GM23338 (cell line): ENCODE results near the gene YIPF5. TPM values are rescaled to one million over a fixed set of nuclear protein-coding genes. Genes with fewer than 3 reads are reported as not detected.
A peak's percentile ranks its signal among the peaks of the same experiment; 100 is the strongest.

Experiments
- ATAC-seq: fragments of 200-7000 bp; cut with Tn5 transposase; 3 replicates; pipeline ENCODE4 v1.9.1; 2020
- DNase-seq: peaks from one replicate; pipeline ENCODE4 v3.0.0-alpha.2; 2015; ENCODE audit warnings: low spot score
- H2AFZ ChIP-seq: fragments of 200-600 bp; sonication (generic); 2 replicates; pipeline ENCODE4 v1.8.0; 2016; ENCODE audit warnings: antibody characterized with exemption, mild to moderate bottlenecking, moderate library complexity
- H3F3A ChIP-seq: fragments of 200-600 bp; sonication (generic); replicated peaks from 2 replicates; pipeline ENCODE4 v1.8.0; 2017; ENCODE audit warnings: antibody characterized with exemption, mixed run types, low read depth
- H3K27ac ChIP-seq: fragments of 200-600 bp; sonication (generic); 2 replicates; pipeline ENCODE4 v1.6.1; 2016; ENCODE audit warnings: low read depth
- H3K27me3 ChIP-seq: fragments of 200-600 bp; sonication (generic); 2 replicates; pipeline ENCODE4 v1.8.0; 2016; ENCODE audit warnings: mild to moderate bottlenecking, mixed run types, moderate library complexity; ENCODE audit not compliant: insufficient read depth
- H3K36me3 ChIP-seq: fragments of 200-600 bp; sonication (generic); 2 replicates; pipeline ENCODE4 v1.8.0; 2016; ENCODE audit warnings: mild to moderate bottlenecking; ENCODE audit not compliant: insufficient read depth
- H3K4me1 ChIP-seq: fragments of 200-600 bp; sonication (generic); 2 replicates; pipeline ENCODE4 v1.8.0; 2016; ENCODE audit warnings: mild to moderate bottlenecking, moderate library complexity; ENCODE audit not compliant: insufficient read depth
- H3K4me2 ChIP-seq: fragments of 200-600 bp; sonication (generic); 2 replicates; pipeline ENCODE4 v1.7.1; 2017; ENCODE audit warnings: mixed run types
- H3K4me3 ChIP-seq: fragments of 200-600 bp; sonication (generic); 2 replicates; pipeline ENCODE4 v1.6.1; 2016; ENCODE audit warnings: mixed run types
- H3K79me2 ChIP-seq: fragments of 200-600 bp; sonication (generic); replicated peaks from 2 replicates; pipeline ENCODE4 v1.8.0; 2017; ENCODE audit warnings: mild to moderate bottlenecking; ENCODE audit not compliant: insufficient read depth
- H3K9me2 ChIP-seq: fragments of 200-600 bp; sonication (generic); 2 replicates; pipeline ENCODE4 v1.8.0; 2017; ENCODE audit not compliant: insufficient read depth
- H4K20me1 ChIP-seq: fragments of 200-600 bp; sonication (generic); replicated peaks from 2 replicates; pipeline ENCODE4 v1.8.0; 2017; ENCODE audit warnings: mild to moderate bottlenecking; ENCODE audit not compliant: insufficient read depth
- H3K27ac Mint-ChIP-seq: 2 replicates; pipeline ENCODE4 v1.8.0; 2020; ENCODE audit warnings: inconsistent platforms, mild to moderate bottlenecking, moderate library complexity, mixed read lengths
- H3K27me3 Mint-ChIP-seq: 3 replicates; pipeline ENCODE4 v1.8.0; 2022; ENCODE audit warnings: low read depth, mild to moderate bottlenecking, moderate library complexity, mixed read lengths, inconsistent platforms; ENCODE audit not compliant: insufficient read depth, poor library complexity
- H3K36me3 Mint-ChIP-seq: 3 replicates; pipeline ENCODE4 v1.8.0; 2021; ENCODE audit warnings: low read depth, mild to moderate bottlenecking, inconsistent platforms, moderate library complexity, mixed read lengths
- H3K4me1 Mint-ChIP-seq: 3 replicates; pipeline ENCODE4 v1.8.0; 2020; ENCODE audit warnings: mild to moderate bottlenecking, inconsistent platforms, mixed read lengths
- H3K4me3 Mint-ChIP-seq: 3 replicates; pipeline ENCODE4 v1.8.0; 2021; ENCODE audit warnings: moderate library complexity, mild to moderate bottlenecking, inconsistent platforms, mixed read lengths
- H3K9me3 Mint-ChIP-seq: 3 replicates; pipeline ENCODE4 v1.8.0; 2020; ENCODE audit warnings: moderate library complexity, mild to moderate bottlenecking, inconsistent platforms, mixed read lengths
- CREB1 ChIP-seq: fragments of 250-450 bp; sonication (Bioruptor Pico); IDR thresholded peaks from 2 replicates; pipeline ENCODE4 v1.5.0; 2020; ENCODE audit warnings: low read depth, mild to moderate bottlenecking, moderate library complexity
- CTCF ChIP-seq, 2 experiments: fragments of 200-600 bp in 1 of 2; sonication (generic) in 1 of 2; conservative IDR thresholded peaks; 2 replicates each; pipeline versions ENCODE4 v1.5.1 to v1.6.1; 2016 to 2017; ENCODE audit warnings: antibody characterized with exemption in 2 of 2, low read depth in 2 of 2, mild to moderate bottlenecking in 2 of 2, moderate library complexity in 1 of 2
- EZH2 ChIP-seq: fragments of 200-600 bp; sonication (generic); IDR thresholded peaks from one replicate; pipeline ENCODE4 v1.8.0; 2017; ENCODE audit warnings: antibody characterized with exemption, mild to moderate bottlenecking, low read depth; ENCODE audit not compliant: unreplicated experiment
- POLR2AphosphoS5 ChIP-seq: IDR thresholded peaks from 2 replicates; pipeline ENCODE4 v1.6.1; 2016; ENCODE audit warnings: antibody characterized with exemption, low read depth
- REST ChIP-seq: IDR thresholded peaks from one replicate; pipeline ENCODE4 v1.6.1; 2018; ENCODE audit warnings: antibody characterized with exemption; ENCODE audit not compliant: unreplicated experiment
- ZNF114 ChIP-seq: fragments of 250-450 bp; sonication (Bioruptor Pico); IDR thresholded peaks from 2 replicates; pipeline ENCODE4 v1.5.0; 2020; ENCODE audit warnings: mild to moderate bottlenecking, moderate library complexity
- ZNF331 ChIP-seq: fragments of 250-450 bp; sonication (Bioruptor Pico); IDR thresholded peaks from 2 replicates; pipeline ENCODE4 v1.5.0; 2020; ENCODE audit warnings: low read depth, mild to moderate bottlenecking, moderate library complexity
- ZNF462 ChIP-seq: fragments of 250-450 bp; sonication (Bioruptor Pico); IDR thresholded peaks from 2 replicates; pipeline ENCODE4 v1.5.0; 2020; ENCODE audit warnings: mild to moderate bottlenecking, moderate library complexity
- polyA plus RNA-seq: library from polyadenylated mRNA; unstranded; fragments of >200 nt; fragmentation: Nextera tagmentation; extraction: Ambion mirVana; gene quantifications from 2 replicates; pipeline ENCODE4 v1.2.1, GENCODE V29; 2016
- total RNA-seq: library from RNA; depleted of rRNA; stranded (reverse); fragments of >200 nt; shearing (Covaris generic); gene quantifications from 2 replicates; pipeline ENCODE4 v1.2.3, GENCODE V29; 2014

Gene YIPF5
- total and polyA plus RNA-seq, 2 experiments from 2014 or later = 28.1 to 46.5 TPM

- TF ChIP-seq ZNF462 (CRISPR knock-in tag) = no peak
Measured at GRCh38 chr5:144201588-144201987, 31.1 kb upstream of the YIPF5 start (continued).

GRCh38 chr5:144198386-144198785, 27.9 kb upstream of the YIPF5 start:
- no peaks in the 10 kb centered on the region for H3K79me2 ChIP-seq
- no peak for DNase-seq
- H3K27ac ChIP-seq = no peak overlapping the region
- H3K4me1 ChIP-seq = no peaks in the 10 kb centered on the region
- H4K20me1 ChIP-seq = no peaks in the 10 kb centered on the region; the same call in 1 of the 2 replicates
- no peaks in the 10 kb centered on the region for H3K9me3 Mint-ChIP-seq
- peaks cover 1% of the 10 kb centered on the region for H3K27me3 Mint-ChIP-seq
- no peak overlapping the region for H3K27ac Mint-ChIP-seq
- no peak overlapping the region for H3K4me3 ChIP-seq
- no peak overlapping the region for H3K4me2 ChIP-seq
- no peaks in the 10 kb centered on the region for H3F3A ChIP-seq
- H3K27me3 ChIP-seq = no peaks in the 10 kb centered on the region
- no peaks in the 10 kb centered on the region for H3K36me3 ChIP-seq
- H3K9me2 ChIP-seq = no peaks in the 10 kb centered on the region
- H3K4me3 Mint-ChIP-seq = no peak overlapping the region
- TF ChIP-seq CTCF (conservative IDR thresholded peaks at IDR 0.05; ENCODE audit: low read depth in 2 of 2) (no peak), REST (no peak), CREB1 (CRISPR knock-in tag) (no peak), POLR2AphosphoS5 (no peak), ZNF331 (CRISPR knock-in tag) (no peak), EZH2 (no peak), ZNF114 (CRISPR knock-in tag) (no peak)
- H3K36me3 Mint-ChIP-seq = no peaks in the 10 kb centered on the region
- no peaks in the 10 kb centered on the region for H3K4me1 Mint-ChIP-seq
- H2AFZ ChIP-seq = 0 out of 2 replicates have a peak overlapping the region, but pooled peaks have one; percentile 2
- ATAC-seq = no peak
